Fibroblast of the aortic adventitia (primary cell): Measurements from ENCODE around the gene PSMG4. TPM values are rescaled to one million over a fixed set of nuclear protein-coding genes. Genes with fewer than 3 reads are reported as not detected.

Experiments used
- DNase-seq: peaks from one replicate; pipeline ENCODE4 v3.0.0-alpha.2; 2010; ENCODE audit warnings: low read depth
- H3K4me3 ChIP-seq: 2 replicates; pipeline ENCODE4 v1.5.1; 2011; ENCODE audit warnings: low read depth, mild to moderate bottlenecking, control low read depth, low read length, moderate library complexity
- total RNA-seq: library from RNA; depleted of rRNA; stranded (reverse); fragments of >200 nt; gene quantifications from 2 replicates; pipeline ENCODE4 v1.2.3, GENCODE V29; 2012; ENCODE audit warnings: low replicate concordance
- TF ChIP-seq, protein P1 (sequence below): IDR thresholded peaks from 2 replicates; pipeline ENCODE4 v1.5.1; 2011; ENCODE audit warnings: mild to moderate bottlenecking, low read length, control low read depth, inconsistent platforms; ENCODE audit not compliant: insufficient read depth

Gene PSMG4
- total RNA-seq, 1 donor, result 15.4 TPM

GRCh38 chr6:3230256-3230882, 28.4 kb upstream of the PSMG4 start:
- TF ChIP-seq, protein P1, sequence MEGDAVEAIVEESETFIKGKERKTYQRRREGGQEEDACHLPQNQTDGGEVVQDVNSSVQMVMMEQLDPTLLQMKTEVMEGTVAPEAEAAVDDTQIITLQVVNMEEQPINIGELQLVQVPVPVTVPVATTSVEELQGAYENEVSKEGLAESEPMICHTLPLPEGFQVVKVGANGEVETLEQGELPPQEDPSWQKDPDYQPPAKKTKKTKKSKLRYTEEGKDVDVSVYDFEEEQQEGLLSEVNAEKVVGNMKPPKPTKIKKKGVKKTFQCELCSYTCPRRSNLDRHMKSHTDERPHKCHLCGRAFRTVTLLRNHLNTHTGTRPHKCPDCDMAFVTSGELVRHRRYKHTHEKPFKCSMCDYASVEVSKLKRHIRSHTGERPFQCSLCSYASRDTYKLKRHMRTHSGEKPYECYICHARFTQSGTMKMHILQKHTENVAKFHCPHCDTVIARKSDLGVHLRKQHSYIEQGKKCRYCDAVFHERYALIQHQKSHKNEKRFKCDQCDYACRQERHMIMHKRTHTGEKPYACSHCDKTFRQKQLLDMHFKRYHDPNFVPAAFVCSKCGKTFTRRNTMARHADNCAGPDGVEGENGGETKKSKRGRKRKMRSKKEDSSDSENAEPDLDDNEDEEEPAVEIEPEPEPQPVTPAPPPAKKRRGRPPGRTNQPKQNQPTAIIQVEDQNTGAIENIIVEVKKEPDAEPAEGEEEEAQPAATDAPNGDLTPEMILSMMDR, result no peak
- peak; percentile 19 for DNase-seq
- H3K4me3 ChIP-seq, result no peak overlapping the region

- TF ChIP-seq, protein P1, result no peak
- peak; percentile 16 for DNase-seq
- peak overlapping the region; percentile 66 for H3K4me3 ChIP-seq
These were observed 27.9 kb upstream of the PSMG4 start for GRCh38 chr6:3230900-3231246.

- DNase-seq, result peak; percentile 66
- TF ChIP-seq, protein P1, result no peak
- H3K4me3 ChIP-seq, result peak overlapping the region; percentile 66
These were observed 27.3 kb upstream of the PSMG4 start for GRCh38 chr6:3231247-3232016.

GRCh38 chr6:3232017-3232945, 26.5 kb upstream of the PSMG4 start:
- TF ChIP-seq, protein P1, result no peak
- peak overlapping the region; percentile 66 for H3K4me3 ChIP-seq
- DNase-seq, result no peak

- H3K4me3 ChIP-seq, result no peak overlapping the region
- TF ChIP-seq, protein P1, result no peak
- DNase-seq, result no peak
These were observed 25.4 kb upstream of the PSMG4 start for GRCh38 chr6:3233321-3233720.

GRCh38 chr6:3233904-3234303, 24.8 kb upstream of the PSMG4 start:
- DNase-seq, result no peak
- no peak overlapping the region for H3K4me3 ChIP-seq
- TF ChIP-seq, protein P1, result no peak
